ENCODE results near the gene TRPM2.

TRPM2 gene

DNA sequence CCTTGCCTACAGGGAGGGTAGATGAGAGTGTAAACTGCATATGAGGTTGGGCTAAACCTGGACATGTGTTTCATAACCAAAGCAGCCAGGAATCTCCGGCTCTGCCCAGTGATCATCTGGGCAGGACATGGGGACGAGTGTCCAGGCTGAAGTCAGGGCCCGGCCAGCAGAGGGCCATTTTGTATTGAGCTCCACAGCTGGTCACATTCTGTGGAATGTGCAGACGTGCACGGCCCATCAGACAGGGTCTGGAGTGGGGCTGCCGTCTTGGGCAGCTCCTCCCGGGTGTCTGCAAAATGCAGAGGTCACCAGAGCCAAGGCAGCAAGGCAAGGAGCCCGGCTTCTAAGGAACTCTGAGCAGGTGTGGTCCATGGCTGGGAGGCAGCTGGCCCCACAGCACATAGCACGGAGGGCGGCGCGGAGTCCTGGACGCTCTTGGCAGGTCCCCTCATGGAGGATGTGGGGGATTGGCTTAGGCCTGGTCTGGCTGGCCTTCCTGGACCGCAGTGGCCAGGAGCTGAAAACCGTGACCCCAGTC, 108.1 kb downstream of the TRPM2 start:
- no peaks in the 10 kb centered on the region for H3K27me3 Mint-ChIP-seq
- no peak overlapping the region for H3K4me3 Mint-ChIP-seq
- ATAC-seq: no peak

DNA sequence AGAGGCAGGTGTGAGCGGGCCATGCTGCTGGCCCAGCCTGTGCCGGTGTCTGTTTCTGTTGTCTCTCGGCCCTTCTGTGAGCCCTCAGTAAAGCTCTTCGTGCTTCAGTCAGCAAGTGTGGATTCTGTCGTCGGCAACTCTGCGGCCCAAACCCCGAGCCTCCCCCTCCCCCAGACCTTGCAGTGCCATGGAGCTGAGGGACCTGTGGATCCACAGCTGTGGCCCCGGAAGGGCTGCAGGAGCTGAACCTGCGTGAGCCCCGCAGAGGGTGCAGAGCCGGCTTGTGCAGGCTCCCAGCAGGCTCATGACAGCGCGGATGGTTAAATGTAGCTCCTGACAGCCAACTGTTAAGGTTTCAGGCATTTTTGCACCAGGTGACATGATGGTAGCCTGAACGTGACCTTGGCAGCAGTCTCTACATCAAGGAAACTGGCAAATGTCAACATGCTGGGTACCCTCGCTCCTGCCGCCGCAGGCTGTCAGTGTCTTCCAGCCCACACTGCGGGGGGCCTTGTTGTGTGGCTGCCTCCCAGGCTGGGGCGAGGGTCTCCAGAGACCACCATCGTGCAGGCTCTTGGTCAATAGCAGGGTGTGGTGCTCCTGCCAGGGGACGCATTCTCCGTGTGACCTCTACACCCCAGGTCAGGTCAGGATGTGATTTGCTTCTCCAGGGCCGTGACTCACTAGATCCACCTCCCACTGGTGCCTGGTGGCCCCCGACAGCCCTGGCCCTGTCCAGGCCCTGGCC, 108.8 kb downstream of the TRPM2 start:
- H3K9me3 Mint-ChIP-seq: no peaks in the 10 kb centered on the region
- H3K27me3 Mint-ChIP-seq: no peaks in the 10 kb centered on the region
- DNase-seq (no peak), ATAC-seq (no peak)
- no peak overlapping the region for H3K4me3 Mint-ChIP-seq
- H3K4me1 Mint-ChIP-seq: peaks cover 5% of the 10 kb centered on the region
- H3K27ac Mint-ChIP-seq: no peak overlapping the region

More for the DNA sequence above, 108.1 kb downstream of the TRPM2 start:
- Mint-ChIP-seq H3K27ac (peak overlapping the region in 1 of 2 donors; percentile 61), H3K4me1 (peaks cover 9% of the 10 kb centered on the region), H3K9me3 (no peaks in the 10 kb centered on the region)
- no peak for DNase-seq

DNA sequence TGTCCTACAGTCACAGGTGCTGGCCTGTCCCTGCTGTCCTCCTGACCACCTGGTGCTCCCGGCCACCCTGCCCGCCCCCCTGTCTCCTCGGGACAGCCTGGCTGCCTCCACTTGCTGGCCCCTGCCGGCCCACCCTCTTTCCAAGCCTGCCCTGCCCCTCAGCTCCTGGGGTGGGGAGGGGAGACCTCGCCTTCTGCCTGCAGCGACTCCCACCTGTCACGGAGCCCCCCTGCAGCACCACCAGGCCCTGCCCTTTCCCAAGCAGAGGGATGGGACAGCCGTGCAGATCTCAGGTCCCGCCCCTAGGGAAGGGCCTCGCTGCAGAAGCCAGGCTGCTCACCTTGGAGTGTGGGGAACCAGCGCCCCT, 109.4 kb downstream of the TRPM2 start:
- no peaks in the 10 kb centered on the region for H3K9me3 Mint-ChIP-seq
- ATAC-seq (no peak), DNase-seq (no peak)
- H3K27me3 Mint-ChIP-seq: no peaks in the 10 kb centered on the region
- peaks cover 5% of the 10 kb centered on the region for H3K4me1 Mint-ChIP-seq
- H3K4me3 Mint-ChIP-seq: no peak overlapping the region
- H3K27ac Mint-ChIP-seq: no peak overlapping the region

DNA sequence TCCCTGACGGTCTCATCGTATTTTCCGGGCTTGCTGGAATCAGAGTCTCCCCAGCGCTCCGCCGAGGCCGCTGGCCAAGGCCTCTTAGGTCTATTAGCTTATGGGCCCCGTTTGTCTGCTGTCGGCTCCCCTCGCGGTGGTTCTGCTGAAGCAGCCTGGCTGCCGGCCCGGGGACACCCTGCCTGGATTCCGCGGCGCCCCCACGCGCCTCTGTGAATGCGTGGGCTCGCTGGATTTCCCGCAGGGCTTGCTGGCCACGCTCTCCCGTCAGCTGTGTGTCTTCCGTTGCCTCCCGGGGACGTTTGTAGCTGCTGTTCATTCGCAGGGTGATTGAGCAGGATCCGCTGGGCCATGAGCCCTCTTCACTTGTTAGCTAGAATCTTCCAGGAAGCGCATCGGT, 110.3 kb downstream of the TRPM2 start:
- Mint-ChIP-seq H3K4me1 (peaks cover 3% of the 10 kb centered on the region), H3K9me3 (no peaks in the 10 kb centered on the region), H3K27ac (no peak overlapping the region), H3K27me3 (no peaks in the 10 kb centered on the region), H3K4me3 (no peak overlapping the region)
- DNase-seq: no peak
- ATAC-seq: no peak

DNA sequence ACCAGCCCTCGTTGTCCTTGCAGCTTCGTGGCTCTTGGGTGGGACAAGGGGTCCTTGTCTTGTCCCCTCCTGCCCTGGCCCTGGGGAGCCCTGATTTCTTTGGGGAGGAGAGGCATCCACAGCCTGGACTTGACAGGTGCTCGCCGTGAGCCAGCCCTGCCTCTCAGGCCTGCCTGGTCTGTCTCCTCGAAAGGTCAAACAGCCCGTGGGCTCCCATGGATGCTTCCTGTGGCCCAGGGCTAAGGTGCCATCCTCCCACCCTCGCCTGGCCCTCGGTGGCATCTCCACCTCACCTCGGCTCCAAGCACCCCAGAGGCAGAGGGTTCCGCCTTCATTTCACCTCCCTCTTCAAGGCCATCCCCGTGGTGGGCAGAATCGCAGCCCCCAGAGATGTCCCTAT, 110.9 kb downstream of the TRPM2 start:
- no peak for ATAC-seq
- DNase-seq: no peak
- Mint-ChIP-seq H3K27me3 (no peaks in the 10 kb centered on the region), H3K4me3 (no peak overlapping the region), H3K9me3 (no peaks in the 10 kb centered on the region), H3K4me1 (no peaks in the 10 kb centered on the region), H3K27ac (no peak overlapping the region)

DNA sequence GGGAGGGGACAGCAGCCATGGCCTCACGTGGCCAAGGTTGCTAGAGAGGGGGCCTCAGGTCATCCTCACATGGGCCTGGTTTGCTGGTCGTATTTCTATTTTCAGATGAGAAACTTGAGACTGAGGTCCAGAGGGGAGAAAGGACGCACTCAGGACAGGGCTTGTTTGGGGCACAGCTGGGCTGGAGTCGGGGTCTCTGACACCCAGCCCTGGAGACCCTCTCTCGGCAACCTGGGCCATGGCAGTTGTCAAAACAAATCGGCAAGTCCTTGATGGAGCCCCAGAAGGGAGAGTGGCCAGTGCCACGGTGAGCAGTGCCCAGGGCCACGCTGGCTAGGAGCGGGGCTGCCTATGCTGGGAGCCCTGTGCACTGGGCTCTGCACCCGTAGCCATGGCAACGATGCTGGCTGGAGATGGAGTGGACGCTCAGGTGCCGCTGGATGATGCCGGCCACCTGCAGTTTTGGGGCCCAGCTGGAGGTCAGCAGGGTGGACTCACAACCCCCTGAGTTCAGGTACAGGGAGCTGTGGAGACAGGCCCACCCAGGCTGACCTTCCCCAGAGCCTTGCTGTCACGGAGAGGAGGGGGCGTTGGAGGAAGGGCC, 113.0 kb downstream of the TRPM2 start:
- Mint-ChIP-seq H3K27ac (no peak overlapping the region), H3K4me1 (no peaks in the 10 kb centered on the region), H3K9me3 (no peaks in the 10 kb centered on the region), H3K4me3 (no peak overlapping the region), H3K27me3 (no peaks in the 10 kb centered on the region)
- no peak for ATAC-seq
- no peak for DNase-seq

DNA sequence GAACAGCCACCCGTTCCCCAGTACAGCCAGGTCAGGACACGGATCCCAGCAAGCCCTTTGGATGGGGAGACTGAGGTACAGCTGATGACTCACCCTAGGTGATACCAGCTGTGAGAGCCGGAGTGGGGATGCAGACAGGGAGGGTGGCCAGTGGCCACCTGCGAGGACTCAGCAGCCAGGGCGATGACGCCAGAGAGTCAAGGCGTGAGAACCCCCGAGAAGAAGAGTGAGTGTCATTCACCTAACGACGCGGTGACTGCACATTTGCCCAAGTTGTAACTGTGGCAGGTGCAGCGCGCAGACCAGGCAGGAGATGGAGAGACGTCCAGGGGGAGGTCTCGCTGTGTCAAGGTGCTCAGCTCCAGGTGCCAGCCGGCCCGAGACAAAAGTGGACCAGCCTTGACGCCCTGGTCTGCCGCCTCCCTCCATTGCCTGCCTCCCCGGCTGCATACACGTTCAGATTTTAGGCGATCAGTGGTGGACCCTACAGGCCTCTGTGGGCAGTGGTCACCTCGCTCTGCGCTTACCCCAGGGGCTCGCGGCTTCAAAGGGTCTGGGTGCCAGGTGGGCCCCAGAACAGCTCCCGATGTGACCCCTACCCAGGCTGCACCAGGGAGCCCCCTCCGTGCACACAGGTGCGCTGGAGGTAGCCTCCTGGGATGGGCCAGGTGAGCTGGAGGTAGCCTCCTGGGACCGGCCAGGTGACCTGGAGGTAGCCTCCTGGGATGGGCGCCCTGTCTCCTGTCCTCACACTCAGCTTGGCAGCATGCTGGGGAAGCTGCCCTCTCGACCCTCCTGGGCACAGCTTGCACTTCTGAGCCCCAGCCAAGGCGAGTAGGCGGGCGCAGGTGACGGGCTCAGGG, 113.8 kb downstream of the TRPM2 start:
- no peak for DNase-seq
- Mint-ChIP-seq H3K4me1 (no peaks in the 10 kb centered on the region), H3K9me3 (no peaks in the 10 kb centered on the region), H3K4me3 (no peak overlapping the region), H3K27me3 (no peaks in the 10 kb centered on the region), H3K27ac (no peak overlapping the region)
- ATAC-seq: no peak

DNA sequence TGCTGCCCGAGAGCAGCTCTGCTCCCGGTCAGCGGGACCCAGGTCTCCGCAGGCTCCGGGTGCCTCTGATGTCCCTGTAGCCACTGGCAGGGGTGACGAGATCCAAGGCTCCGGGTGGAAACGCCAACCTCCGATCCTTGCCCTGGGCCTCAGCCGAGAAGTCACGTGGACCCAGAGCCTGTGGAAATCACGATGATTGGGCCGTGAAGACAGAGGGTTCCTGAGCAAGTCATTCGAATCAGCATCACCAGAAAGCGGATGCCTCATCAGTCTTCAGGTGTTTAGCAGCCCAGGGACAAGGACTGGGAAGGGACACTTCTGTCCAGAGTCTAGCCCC, 114.4 kb downstream of the TRPM2 start:
- Mint-ChIP-seq H3K27me3 (no peaks in the 10 kb centered on the region), H3K4me1 (no peaks in the 10 kb centered on the region), H3K27ac (no peak overlapping the region), H3K4me3 (no peak overlapping the region), H3K9me3 (no peaks in the 10 kb centered on the region)
- DNase-seq: no peak
- ATAC-seq: no peak

DNA sequence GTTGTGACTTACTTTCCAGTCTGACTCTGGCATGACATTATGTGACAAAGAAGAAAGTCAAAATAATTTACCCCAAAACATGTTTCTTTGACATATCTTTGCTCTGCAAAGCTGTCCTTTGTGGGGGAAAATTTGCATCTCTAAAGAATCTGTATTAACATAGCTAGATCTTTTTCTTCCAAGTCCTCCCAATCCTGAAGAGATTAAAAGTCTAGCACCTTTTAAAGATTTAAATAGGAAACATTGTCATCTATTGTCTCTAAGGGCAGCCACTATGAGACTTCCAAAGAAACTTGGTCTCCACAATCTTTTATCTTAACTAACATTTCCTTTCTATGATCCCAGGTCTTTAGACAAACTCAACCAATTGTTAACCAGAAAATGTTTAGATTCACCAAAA, 117.9 kb downstream of the TRPM2 start:
- H3K27me3 Mint-ChIP-seq: no peaks in the 10 kb centered on the region
- no peak overlapping the region for H3K27ac Mint-ChIP-seq
- ATAC-seq: no peak
- no peak for DNase-seq
- H3K9me3 Mint-ChIP-seq: no peaks in the 10 kb centered on the region
- H3K4me3 Mint-ChIP-seq: no peak overlapping the region
- no peaks in the 10 kb centered on the region for H3K4me1 Mint-ChIP-seq

DNA sequence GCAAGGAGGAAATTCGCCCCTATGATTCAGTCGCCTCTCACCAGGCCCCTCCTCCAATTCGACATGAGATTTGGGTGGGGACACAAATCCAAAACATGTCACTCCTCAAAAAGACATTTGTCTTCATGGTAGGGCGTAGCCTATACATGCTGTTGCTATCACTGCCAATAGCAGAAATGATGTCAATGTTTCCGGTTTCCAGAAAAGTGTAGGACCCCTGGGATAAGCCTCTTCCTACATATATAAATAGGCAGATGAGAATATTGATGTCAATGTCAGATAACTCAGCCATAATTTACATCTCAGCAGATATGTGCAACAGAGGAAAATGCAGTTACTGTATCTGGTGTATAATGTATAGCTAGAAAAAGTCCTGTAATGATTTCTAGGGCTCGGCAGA, 118.6 kb downstream of the TRPM2 start:
- Mint-ChIP-seq H3K27me3 (no peaks in the 10 kb centered on the region), H3K4me1 (no peaks in the 10 kb centered on the region), H3K27ac (no peak overlapping the region), H3K9me3 (no peaks in the 10 kb centered on the region), H3K4me3 (no peak overlapping the region)
- no peak for DNase-seq
- no peak for ATAC-seq

DNA sequence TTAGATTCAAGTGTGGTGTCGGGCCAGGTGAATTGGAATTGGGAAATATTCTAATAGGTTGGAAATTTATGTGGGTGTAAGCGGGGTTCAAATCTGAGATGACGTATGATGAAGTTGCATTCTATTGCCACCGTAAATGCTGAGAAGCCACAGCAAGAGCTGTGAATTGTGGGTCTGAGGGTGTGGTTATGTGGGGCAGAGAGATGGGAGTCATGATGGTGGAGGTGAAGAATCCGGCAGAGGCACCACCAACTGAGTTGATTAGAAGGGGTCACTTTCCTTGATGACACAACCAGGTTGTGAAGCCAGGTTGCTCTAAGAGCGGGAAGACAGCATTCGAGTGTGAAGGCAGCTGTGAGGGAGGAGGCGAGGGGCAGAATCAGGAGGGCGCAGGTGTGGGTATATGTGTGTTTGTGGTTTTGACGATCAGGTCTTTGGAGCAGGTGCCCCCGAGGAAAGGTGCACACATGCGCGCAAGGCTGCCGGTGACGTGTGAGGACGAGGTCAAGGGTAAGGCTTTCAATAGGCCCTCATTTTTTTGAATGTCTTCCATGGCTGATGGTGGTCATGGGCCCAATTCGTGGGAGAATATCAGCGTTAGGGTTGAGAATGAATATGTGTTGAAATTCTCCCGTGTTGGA, 120.6 kb downstream of the TRPM2 start:
- ATAC-seq: no peak

DNA sequence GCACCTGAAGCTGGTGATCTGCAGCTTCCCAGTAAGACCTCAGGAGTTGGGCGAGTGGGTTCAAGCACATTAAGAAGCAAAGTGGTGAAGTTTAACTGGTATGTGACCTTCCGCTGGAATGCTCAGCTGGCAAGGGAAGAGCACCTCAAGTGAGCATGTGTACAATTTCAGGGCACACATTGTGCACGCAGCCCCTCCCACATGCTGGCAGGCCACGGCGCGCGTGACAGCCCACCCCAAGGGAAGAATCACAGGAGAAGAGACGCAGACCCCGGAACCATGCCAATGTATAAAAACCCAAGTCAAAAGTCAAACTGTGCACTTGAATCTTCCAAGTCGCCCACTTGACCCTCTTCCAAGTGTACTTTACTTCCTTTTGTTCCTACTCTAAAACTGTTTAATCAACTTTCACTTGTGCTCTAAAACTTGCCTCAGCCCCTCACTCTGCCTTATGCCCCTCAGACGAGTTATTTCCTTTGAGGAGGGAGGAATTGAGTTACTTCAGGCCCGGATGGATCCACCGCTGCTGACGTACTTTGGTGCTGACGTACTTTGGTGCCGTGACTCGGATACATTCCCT, 121.9 kb downstream of the TRPM2 start:
- no peak for ATAC-seq
- Mint-ChIP-seq H3K27me3 (no peaks in the 10 kb centered on the region), H3K9me3 (no peaks in the 10 kb centered on the region), H3K4me1 (peaks cover 17% of the 10 kb centered on the region), H3K4me3 (no peak overlapping the region), H3K27ac (no peak overlapping the region)
- no peak for DNase-seq

More for the DNA sequence above, 120.6 kb downstream of the TRPM2 start:
- Mint-ChIP-seq H3K4me3 (no peak overlapping the region), H3K27me3 (no peaks in the 10 kb centered on the region), H3K9me3 (no peaks in the 10 kb centered on the region), H3K27ac (no peak overlapping the region), H3K4me1 (peaks cover 4% of the 10 kb centered on the region)
- no peak for DNase-seq

DNA sequence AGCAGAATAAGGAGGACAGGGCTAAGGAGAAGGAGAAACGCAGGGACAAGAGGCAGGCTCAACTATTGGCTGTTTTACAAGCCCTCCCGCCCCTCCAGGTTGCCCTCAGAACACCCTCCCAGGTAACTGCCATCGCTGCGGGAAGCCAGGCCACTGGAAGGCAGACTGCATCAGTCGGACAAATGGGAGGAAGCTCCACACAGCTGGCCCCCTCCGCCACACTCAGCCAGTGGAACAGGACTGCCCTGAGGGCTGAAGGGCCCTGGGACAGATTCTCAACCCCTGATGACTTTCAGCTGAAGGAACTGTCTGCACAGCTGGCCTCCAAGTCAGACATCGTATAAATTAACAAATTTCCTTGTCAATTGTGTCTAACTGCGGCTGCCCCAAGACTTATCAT, 123.7 kb downstream of the TRPM2 start:
- H3K4me3 Mint-ChIP-seq: no peak overlapping the region
- peaks cover 17% of the 10 kb centered on the region for H3K4me1 Mint-ChIP-seq
- DNase-seq (no peak), ATAC-seq (no peak)
- H3K9me3 Mint-ChIP-seq: no peaks in the 10 kb centered on the region
- no peaks in the 10 kb centered on the region for H3K27me3 Mint-ChIP-seq
- no peak overlapping the region for H3K27ac Mint-ChIP-seq

DNA sequence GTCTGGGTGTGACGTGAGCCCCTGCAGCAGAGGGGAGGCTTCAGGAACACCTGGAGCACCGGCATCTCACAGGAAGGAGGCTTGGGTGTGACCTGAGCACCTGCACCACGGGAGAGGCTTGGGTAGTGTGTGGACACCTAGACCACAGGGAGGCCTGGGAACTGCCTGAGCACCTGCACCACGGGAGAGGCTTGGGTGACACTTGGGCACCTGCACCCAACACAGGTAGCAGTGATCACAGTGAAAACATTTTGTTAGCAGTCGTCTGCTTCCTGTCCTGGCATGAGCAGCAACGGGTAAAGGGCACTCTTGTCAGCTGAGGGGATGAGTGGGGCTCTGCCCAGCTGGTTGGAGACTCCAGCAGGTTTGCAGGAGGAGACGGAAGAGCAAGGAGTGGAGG, 124.3 kb downstream of the TRPM2 start:
- H3K27me3 Mint-ChIP-seq: no peaks in the 10 kb centered on the region
- ATAC-seq: no peak
- H3K4me3 Mint-ChIP-seq: no peak overlapping the region
- no peak for DNase-seq
- peaks cover 17% of the 10 kb centered on the region for H3K4me1 Mint-ChIP-seq
- no peaks in the 10 kb centered on the region for H3K9me3 Mint-ChIP-seq
- no peak overlapping the region for H3K27ac Mint-ChIP-seq

DNA sequence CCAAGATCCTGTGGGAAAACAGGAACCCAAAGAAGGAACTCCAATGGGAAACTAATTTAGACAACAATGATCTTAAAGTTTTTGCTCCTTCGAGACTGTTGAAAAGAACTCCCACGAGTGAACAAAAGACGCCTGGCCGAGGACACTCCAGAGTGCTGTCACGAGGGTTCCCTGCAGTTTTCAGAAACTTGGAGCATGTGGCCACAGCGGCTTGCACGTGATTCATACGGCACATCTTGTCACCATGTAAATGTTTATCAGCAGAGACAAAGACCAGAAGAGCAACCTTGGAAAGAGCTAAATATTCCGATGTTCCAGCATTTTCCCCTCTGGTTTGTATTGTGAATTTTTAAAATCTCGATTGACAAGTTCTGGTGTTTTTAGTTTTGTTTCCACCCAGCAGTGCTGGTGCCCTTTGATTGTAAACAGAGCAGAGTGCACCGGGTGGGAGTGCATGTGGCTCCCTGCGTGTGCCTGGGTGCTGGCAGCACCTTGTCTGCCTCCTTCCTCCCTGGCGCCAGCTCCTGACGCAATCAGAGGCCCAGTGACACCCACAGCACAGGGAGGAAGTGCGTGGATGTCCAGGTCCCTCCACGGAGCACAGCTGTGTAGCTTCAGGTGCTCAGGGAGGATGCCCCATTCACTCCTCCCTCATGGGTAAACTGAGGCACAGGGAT, 124.8 kb downstream of the TRPM2 start:
- DNase-seq (no peak), ATAC-seq (no peak)
- Mint-ChIP-seq H3K4me1 (peaks cover 17% of the 10 kb centered on the region), H3K9me3 (no peaks in the 10 kb centered on the region), H3K27ac (peak overlapping the region in 1 of 2 donors; percentile 23), H3K27me3 (no peaks in the 10 kb centered on the region), H3K4me3 (no peak overlapping the region)
